GM19397 (cell line): ENCODE data around the gene LMTK2.
"Not testable (repeated sequence)": the region's sequence is repeated elsewhere in the genome, so short reads cannot be mapped to it uniquely, and the experiment has no call there.

Experiments used
- ATAC-seq: cut with Tn5 transposase; IDR thresholded peaks from one replicate; pipeline ENCODE4 v1.9.1; 2021; ENCODE audit warnings: mild to moderate bottlenecking, moderate library complexity; ENCODE audit not compliant: unreplicated experiment

LMTK2 gene

DNA sequence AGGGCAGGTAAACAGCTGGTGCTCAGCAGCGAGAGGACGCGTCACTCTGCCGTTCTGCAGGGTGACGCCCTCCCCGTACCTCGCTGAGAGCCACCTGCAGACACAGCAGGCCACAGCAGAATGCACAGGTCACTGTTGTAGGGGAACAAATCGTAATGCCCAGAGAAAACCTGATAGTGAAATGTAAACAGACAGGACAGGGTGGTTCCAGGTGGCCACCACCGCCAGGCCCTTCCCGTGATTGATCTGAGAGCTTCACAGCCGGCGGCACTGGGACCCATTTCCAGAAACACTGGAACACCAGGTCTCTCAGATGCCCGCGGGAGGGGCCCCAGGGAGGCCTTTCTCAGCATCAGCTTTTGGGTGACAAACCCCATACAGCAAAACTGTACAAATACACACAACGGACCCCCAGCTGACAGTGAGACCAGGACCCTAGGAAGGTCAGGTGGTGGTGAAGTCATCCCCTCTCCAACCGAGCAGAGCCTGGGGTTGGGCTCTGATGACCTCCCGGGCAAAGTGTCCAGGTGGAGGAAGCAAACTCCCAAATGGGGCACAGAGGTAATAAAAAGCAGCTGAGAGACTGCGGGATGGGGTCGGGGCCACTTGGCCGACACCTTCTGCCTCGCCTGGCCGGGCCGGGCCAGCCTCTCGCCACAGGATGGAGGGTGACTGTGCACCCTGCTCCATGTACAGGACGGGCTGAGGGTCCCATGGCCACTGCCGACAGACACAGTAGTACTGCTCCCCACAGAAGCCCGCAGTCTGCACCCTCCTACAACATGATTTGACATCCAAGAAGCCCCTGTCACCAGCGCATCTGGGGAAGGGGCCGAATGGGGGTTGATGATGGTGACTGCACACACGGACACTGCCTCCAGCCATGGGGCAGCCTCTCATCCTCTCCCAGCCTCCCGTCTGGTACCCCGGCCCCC is 109.2 kb downstream of the LMTK2 start:
- no peak for ATAC-seq

DNA sequence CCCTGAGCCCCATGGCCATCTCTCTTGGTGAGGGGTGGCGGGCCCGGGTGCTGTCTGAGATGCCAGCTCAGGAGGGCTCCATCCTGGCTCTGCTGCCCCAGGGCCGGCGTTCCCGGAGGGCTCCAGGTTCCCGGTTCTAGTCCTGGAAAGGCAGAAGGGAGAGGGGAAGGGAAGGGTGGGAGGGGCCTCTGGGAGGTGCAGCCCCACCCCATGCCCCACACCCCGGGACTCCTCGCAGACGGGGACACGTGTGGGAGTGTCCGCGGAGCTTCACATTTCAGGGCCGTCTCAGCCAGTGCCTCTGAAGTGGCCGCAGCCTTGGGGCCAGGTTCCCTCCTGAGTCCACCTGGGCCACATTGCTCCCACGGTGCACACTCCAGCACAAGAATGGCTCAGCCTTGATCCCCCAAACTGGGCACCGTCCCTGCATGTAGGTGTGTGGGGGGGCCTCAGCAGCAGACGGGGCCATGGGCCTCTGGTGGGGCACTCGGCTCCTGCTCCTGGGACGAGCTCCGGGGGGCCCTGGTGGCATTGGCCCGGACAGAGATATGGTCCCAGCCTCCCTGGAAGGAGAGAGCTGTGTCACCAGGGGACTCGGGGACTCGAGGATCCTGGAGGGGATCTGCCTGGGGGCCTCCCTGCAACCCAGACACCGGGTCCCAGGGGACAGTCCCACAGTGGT is 110.4 kb downstream of the LMTK2 start:
- ATAC-seq, result no peak

DNA sequence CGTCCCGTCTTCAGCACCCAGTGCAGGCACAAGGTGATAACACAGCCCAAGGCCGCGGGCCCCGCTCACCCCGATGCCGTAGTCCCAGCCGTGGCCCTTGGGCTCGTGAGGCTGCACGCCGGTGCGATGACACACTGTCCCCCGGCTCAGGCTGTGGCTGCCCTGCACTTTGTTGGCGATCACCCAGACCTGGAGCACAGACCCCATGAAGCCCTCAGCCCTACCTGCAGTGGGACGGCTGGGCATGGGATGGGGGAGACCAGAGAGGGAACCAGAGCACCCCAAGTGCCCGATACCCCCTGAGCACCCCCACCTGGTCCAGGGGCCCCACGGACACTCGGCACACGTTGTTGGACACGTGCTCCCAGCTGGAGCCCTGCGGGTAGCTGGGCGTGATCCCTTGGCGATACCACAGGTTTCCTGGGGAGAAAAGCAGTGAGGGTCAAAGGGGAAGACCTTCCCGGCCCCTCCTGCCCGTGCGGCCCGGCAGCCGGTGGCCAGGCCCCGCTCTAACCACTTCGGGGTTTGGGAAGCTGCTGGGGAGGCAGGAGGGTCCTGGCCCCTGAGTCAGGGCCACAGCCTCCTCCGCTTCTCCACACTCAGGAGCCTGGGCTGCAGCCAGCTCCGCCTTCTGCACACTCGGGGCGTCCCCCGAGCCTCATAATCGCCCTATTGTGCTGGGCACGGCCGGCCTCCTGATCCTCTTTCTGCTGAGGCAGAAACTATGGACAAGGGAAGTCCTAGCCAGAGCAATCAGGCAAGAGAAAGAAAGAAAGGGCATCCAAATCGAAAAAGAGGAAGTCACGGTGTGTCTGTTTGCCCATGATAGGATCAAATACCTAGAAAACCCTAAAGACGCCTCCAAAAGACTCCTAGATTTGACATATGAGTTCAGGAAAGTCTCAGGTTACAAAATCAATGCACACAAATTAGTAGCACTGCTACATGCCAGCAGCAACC is 111.2 kb downstream of the LMTK2 start:
- ATAC-seq, result no peak

DNA sequence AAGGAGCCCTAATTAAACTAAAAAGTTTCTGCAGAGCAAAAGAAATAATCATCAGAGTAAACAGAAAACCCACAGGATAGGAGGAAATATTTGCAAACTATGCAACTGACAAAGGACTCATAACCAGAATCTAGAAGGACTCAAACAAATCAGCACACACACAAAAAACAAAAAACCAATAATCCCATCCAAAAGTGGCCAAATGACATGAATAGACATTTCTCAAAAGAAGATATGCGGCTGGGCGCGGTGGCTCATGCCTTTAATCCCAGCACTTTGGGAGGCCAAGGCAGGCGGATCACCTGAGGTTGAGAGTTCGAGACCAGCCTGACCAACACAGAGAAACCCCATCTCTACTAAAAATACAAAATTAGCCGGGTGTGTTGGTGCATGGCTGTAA is 112.7 kb downstream of the LMTK2 start:
- ATAC-seq, result not testable (repeated sequence)

DNA sequence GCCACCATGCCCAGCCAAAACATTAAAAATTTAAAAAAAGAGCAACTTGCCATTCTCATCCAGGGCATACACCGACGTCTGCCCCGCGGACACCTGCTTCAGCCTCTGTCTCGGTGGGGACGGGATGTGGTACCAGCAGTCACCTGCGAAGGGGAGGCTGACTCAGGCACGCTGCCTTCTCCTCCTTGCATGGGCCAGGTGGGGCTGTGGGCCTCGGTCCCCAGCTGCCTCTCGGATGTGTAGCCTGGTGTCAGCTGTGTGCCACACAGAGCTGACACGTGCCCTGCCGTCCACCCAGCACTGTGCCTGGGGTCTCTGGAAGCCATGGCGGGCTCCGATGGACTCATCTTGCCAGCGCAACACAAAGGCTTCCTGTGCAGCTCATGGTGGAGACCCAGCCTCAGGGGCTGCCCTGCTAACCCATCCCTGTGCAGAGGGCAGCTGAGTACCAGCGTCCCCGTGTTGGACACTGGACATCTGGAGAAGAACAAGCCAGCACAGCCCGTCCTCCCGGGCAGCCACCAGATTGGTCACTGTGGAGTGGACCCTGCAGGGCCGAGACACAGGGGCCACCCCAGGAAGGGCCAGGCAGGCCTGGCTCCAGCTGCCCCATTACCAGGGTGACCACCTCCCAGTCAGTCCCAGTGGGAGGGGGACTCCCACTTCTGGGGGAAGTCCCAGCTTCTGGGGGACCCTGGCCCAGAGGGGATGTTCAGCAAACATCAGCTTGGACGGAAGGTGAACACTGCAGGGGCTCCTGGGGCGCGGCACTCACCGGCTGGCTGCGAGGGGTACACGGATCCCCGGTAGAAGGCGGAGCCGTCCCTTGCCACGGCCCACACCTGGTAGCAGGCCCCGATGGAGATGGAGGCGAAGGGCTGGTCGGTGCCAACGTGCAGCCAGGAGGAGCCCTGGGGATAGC is 115.2 kb downstream of the LMTK2 start:
- ATAC-seq, result no peak

DNA sequence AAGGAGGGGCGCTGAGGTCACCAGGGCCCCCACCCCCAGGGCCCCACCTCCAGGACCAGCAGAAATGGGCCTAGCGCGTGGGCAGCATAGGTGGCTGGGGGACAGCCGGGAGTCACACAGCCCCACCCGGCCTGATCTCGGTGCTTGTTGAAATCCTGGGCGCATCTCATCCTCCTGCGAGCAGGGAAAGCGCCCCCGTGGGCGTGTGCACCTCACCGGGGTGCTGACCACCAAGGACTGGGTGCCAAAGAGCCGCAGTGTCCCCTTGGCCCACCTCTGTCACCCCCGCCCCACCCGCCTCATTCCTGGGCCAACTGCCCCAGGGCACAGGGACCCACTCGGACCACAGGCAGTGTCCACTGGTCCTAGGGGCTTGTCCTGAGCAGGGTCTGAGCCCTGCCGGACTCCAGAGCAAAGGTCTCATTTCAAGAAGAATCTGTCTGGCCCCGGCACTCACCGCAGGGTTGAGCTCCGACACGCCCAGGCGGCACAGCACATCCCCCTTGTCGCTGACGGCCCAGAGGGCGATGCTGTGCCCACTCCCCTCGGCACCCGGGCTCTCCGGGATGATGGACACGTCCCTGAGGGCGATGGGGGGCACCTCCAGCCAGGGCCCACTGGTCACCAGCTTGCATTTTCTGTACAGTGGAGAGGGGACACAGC is 116.0 kb downstream of the LMTK2 start:
- ATAC-seq, result no peak

DNA sequence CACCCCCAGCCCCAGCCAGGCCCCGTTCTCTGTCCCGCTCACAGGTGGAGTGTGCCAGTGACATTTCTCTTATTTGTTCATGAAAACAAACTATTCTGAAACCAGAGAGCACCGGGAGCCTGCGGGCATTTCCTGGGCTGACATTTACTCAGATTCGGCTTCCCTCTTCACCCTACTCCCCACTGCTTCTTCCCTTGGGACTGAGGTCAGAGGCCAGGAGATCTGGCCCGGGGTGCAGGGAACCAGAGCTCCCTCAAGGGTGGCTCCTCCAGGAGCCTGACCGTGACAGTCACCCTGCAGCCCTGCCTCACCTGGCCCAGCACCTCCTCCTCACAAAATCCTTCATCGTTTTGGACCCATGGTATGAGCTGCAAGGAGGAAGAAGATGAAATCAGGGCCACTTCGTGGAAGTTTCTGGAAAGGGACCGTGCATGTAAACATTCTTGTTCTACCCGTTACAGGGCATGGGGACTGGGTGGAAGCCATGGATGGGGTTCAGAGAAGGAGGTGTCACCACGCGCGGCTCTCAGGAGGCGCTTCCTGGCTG is 116.8 kb downstream of the LMTK2 start:
- ATAC-seq, result no peak

DNA sequence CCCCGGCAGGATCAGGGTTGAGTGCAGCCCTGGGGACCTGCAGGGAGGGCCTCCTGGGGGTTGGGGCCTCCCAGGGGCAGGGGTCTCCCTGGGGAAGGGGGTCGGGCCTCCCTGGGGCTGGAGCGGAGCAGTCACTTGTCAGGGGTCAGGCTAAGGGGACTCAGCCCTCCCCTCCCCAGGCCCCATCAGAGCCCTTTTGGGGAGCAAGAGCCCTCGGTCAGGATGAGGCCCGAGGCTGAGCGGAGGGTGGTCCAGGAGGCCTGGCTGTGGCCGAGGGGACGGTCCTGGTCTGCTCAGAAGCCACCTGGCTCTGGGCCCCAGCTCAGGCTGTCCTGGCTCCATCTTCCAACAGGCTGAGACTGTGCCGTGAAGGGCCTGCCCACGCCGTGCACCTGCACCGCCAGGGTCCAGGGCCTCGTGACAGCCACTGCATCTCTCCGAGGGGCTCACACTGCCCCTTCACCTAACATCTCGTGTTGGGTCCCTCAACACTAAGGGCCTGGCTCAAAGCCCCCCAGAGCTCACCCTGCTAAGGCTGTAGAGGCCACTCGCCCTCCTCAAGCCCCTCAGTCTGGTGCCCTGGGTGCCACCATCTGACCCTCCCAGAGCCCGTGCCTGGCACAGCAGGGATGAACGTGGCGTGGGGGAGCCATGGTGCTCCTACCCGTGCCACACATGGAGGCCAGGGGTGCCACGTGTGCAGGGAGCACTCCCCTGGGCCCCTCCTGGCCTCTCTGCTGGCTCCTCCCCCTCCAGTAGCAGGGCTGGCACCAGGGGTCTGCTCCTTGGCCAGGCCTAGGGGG is 117.4 kb downstream of the LMTK2 start:
- ATAC-seq, result no peak

DNA sequence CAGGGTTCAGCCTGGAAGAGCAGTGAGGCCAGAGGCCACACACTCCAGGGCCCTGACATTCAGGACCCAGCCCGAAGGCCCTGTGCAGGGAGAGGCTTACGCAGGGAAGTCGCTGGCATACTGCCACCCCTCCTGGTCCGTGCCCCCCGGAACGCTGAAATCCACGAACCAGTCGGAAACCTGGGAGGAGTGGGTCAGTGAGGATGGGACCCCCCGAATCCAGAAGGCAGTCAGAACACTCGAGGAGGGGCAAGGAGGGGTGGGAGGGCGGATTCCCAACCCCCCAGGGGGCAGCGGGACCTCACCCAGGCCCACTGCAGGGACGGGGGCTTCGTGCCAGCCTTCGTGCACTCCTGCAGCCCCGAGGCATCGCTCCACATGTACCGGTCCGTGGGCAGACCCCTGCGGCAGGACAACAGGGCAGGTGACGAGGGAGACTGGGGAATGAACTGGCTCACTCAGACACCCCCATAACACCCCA is 118.1 kb downstream of the LMTK2 start:
- ATAC-seq, result no peak

DNA sequence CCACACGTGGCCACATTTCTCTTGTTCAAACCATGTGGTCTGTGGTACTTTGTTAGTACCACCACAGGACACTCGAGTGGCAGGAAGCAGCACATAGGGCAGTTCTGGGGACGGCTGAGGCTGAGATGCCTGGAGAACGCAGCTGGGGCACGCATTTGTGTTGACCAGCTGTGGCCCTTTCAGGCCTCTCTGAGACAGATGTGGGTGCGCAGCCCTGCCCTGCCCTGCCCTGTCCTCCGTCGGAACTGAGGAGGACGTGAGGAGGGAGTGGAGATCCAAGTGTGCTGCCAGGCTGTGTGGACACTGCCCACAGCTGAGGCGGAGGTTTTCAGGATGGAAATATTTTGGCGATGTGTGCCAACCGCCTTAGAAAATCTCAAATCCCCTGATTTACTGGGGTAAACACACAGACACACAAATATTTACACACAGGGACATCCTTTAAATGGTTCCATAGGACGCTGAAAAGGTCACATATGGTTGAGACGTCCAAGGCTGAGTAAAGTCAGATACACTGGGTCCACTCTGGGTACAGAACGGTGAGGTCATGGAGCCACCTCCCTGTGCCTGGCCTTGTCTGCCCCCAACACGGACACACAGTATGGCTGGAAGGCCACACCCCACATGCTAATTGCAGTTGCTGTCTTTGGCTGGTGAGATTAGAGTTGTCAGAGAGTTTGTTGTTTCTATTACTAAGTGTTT is 119.4 kb downstream of the LMTK2 start:
- ATAC-seq, result no peak

DNA sequence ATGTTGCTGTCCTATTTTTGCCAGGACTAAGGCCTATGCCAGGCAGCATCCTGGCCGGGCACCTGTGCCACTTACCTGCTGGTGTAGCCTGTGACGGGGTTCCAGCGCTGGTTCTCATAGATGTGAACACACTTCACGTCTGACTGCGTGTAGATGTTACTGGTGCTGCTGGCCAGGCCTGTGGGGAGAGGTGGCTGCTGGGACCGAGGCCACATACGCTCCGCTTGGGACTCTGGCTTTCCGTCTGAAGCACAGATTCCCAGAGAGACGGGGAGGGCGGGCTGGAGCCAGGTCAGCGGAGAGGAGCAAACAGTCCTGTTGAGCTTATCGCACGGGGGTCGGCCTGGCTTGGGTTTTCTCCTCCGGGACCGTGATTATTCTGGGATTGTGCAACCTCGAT is 121.3 kb downstream of the LMTK2 start:
- no peak for ATAC-seq

DNA sequence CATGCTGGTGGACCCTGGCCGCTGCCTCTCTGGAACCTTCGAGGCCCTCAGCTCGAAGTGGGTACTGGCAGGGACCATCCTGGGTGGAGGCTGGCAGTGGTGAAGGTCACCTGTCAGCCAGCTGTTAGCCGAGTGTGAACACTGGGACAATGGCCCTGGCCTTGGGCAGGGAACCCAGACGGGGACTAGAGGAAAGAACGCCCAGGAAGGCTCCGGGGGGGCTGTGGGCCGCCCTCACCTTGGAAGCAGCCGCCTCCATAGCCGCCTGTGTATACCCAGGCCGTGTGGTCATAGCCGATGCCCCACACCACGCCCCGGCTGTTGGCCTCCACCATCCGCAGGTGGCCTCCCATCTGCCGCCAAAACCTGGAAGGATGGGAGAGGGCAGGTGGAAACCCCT is 122.1 kb downstream of the LMTK2 start:
- no peak for ATAC-seq

DNA sequence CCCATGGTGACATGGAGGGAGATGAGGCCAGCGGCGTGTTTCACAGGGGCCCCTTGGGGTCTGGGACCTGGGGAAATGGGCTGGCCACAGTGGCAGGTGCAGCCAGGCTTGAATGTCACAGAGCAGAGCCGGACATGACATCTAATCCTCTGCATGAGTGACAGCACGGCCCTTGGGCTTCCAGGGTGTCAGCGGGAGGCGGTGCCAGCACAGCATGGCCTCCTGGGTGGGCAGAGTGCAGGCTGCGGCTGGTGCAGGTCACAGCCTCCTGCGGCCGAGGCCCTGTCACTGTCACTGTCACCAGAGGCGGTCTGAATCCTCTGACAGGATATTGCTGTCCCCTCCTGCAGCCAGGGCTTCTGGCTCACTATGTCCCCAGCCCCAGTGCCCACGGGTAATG is 122.8 kb downstream of the LMTK2 start:
- no peak for ATAC-seq

DNA sequence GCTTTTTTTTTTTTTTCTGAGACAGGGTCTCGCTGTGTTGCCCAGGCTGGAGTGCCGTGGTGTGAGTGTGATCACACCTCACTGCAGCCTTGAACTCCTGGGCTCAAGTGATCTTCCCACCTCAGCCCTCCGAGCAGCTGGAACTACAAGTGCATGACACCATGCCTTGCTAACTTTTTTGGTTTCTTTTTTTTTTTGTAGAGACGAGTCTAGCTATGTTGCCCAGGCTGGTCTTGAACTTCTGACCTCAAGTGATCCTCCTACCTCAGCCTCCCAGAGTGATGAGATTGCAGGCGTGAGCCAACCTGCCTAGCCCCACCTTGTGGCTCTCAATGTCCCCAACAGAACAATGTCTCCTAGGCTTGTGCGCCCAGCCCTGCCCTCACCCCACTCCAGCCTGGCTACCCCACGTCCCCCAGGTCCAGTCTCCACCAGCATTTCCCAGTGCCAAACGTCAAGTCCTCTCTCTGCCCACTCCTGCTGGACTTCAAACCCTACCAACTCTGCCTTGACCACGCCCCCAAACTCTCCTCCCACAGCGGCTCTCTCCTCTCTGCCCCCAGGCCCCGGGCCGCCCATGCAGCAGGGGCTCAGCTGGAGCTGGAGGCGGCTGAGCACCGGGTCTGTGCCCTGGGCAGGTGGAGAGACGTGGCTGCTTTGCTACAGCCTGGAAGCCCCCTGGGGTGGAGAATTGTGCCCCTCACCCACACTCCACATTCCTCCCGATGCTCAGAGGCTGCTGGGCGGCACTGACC is 123.5 kb downstream of the LMTK2 start:
- ATAC-seq, result no peak

DNA sequence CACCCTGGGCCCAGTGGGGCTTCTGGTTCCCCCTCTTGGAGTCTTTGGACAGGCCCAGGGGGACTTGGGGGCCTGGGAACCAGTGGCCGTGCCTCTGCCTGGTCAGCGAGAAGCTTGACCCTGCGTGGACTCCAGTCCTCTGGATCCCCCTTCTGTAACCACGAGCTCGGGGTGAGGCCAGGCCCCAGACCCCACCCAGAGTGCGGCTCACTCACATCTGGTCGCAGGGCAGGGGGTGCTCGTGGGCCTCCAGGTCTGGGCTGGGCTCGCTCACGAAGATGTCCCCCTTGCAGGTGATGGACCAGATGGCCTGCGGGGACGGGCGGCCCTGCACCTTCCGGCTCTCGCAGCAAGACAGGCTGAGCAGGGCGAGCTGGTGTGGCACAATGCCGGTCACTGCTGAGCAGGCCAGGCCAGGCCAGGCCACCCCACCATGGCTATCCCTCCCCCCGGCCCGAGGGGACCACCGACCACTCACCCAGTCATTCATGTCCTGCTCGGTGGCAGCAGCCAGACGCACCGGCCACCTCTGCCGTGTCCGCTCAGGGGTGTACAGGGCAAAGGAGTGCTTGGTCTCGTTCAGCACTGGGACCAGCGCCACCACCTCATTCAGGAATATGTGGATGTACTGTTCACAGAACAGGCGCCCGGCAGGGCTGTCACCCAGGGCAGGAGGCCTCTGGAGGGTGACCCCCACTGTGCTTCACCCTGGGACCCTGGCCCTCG is 124.2 kb downstream of the LMTK2 start:
- ATAC-seq, result no peak
